K562 (cell line): Measurements from ENCODE around the gene CHD2. TPM values are rescaled to one million over a fixed set of nuclear protein-coding genes. Genes with fewer than 3 reads are reported as not detected.

Source experiments
- ATF7 ChIP-seq: fragments of 450-650 bp; IDR thresholded peaks from 2 replicates; pipeline ENCODE4 v1.7.1; 2014; ENCODE audit warnings: mild to moderate bottlenecking, moderate library complexity
- BRF1 ChIP-seq: IDR thresholded peaks from 3 replicates; pipeline ENCODE4 v1.6.1; 2011; ENCODE audit warnings: borderline replicate concordance, mild to moderate bottlenecking; ENCODE audit not compliant: insufficient read length; ENCODE audit errors: extremely low read depth
- CCNT2 ChIP-seq: IDR thresholded peaks from 2 replicates; pipeline ENCODE4 v1.6.1; 2011; ENCODE audit warnings: borderline replicate concordance, low read depth, mild to moderate bottlenecking, moderate library complexity, mixed read lengths, low read length; ENCODE audit not compliant: insufficient read length; ENCODE audit errors: extremely low read depth
- ETV5 ChIP-seq: sonication (generic); formaldehyde crosslinking; IDR thresholded peaks from 2 replicates; pipeline ENCODE4 v1.4.0; 2020; ENCODE audit warnings: low read depth, mild to moderate bottlenecking, missing genetic modification reagents
- FOXA1 ChIP-seq: fragments of 450-650 bp; IDR thresholded peaks from 2 replicates; pipeline ENCODE4 v1.6.1; 2016; ENCODE audit warnings: mild to moderate bottlenecking, borderline replicate concordance
- HDGF ChIP-seq: fragments of 450-650 bp; IDR thresholded peaks from 2 replicates; pipeline ENCODE4 v1.6.1; 2016
- JUN ChIP-seq, 2 experiments: sonication (generic) in 1 of 2; formaldehyde crosslinking in 1 of 2; IDR thresholded peaks; 2 replicates each; pipeline versions ENCODE4 v1.6.1 to v1.8.0; 2012 to 2022; ENCODE audit warnings: borderline replicate concordance in 2 of 2, mild to moderate bottlenecking in 2 of 2, improper control_type of control experiment in 1 of 2, low read depth in 1 of 2, low read length in 1 of 2, missing genetic modification reagents in 1 of 2
- NR2F6 ChIP-seq: fragments of 450-650 bp; formaldehyde crosslinking; IDR thresholded peaks from 2 replicates; pipeline ENCODE4 v1.4.0; 2020; ENCODE audit warnings: mild to moderate bottlenecking
- POLR2G ChIP-seq: fragments of 200-400 bp; formaldehyde crosslinking; IDR thresholded peaks from 2 replicates; pipeline ENCODE4 v1.6.1; 2017; ENCODE audit warnings: low read depth, mild to moderate bottlenecking, antibody characterized with exemption, low read length, moderate library complexity
- RBFOX2 ChIP-seq: fragments of 200-400 bp; formaldehyde crosslinking; IDR thresholded peaks from 2 replicates; pipeline ENCODE4 v1.6.1; 2017; ENCODE audit warnings: low read depth, mild to moderate bottlenecking, low read length, moderate library complexity
- SMAD2 ChIP-seq: fragments of 150-350 bp; IDR thresholded peaks from 2 replicates; pipeline ENCODE4 v1.6.1; 2014; ENCODE audit warnings: low read depth, mild to moderate bottlenecking, low read length
- SMARCC2 ChIP-seq: fragments of 450-650 bp; IDR thresholded peaks from 2 replicates; pipeline ENCODE4 v1.6.1; 2017; ENCODE audit warnings: antibody characterized with exemption, moderate library complexity, mild to moderate bottlenecking, low read depth
- SOX6 ChIP-seq: fragments of 450-650 bp; IDR thresholded peaks from 2 replicates; pipeline ENCODE4 v1.6.1; 2014; ENCODE audit warnings: mild to moderate bottlenecking
- SRSF7 ChIP-seq: fragments of 200-400 bp; formaldehyde crosslinking; optimal IDR thresholded peaks from 2 replicates; pipeline ENCODE3; 2017; ENCODE audit warnings: mild to moderate bottlenecking, low read depth, low read length
- STAT5B ChIP-seq: fragments of 250-450 bp; sonication (Bioruptor Pico); IDR thresholded peaks from 2 replicates; pipeline ENCODE4 v1.8.0; 2021; ENCODE audit warnings: mild to moderate bottlenecking, inconsistent platforms
- THRA ChIP-seq: fragments of 450-650 bp; IDR thresholded peaks from 2 replicates; pipeline ENCODE4 v1.6.1; 2017; ENCODE audit warnings: mild to moderate bottlenecking, moderate library complexity
- ZNF444 ChIP-seq: fragments of 250-450 bp; sonication (Bioruptor Pico); IDR thresholded peaks from 2 replicates; pipeline ENCODE4 v1.4.0; 2020; ENCODE audit warnings: mild to moderate bottlenecking, moderate library complexity
- ZNF609 ChIP-seq: sonication (generic); formaldehyde crosslinking; IDR thresholded peaks from 2 replicates; pipeline ENCODE4 v1.8.1; 2023; ENCODE audit warnings: missing genetic modification reagents, mild to moderate bottlenecking, borderline replicate concordance
- ZNF639 ChIP-seq, 2 experiments: fragments of 200-800 bp in 1 of 2; sonication (Bioruptor generic) in 1 of 2; sonication (generic) in 1 of 2; formaldehyde crosslinking in 1 of 2; IDR thresholded peaks in 1 of 2; conservative IDR thresholded peaks in 1 of 2; 2 replicates each; pipeline versions ENCODE4 v1.5.0 to v1.6.1; 2016 to 2020; ENCODE audit warnings: missing compliant biosample characterization in 1 of 2, missing genetic modification characterization in 1 of 2, missing genetic modification reagents in 1 of 2
- ZNF655 ChIP-seq: fragments of 250-450 bp; sonication (Bioruptor Pico); IDR thresholded peaks from 2 replicates; pipeline ENCODE4 v1.5.0; 2021
- polyA plus RNA-seq, 8 experiments: library from polyadenylated mRNA; depleted of rRNA in 4 of 8; stranded (reverse) in 5 of 8; unstranded in 3 of 8; fragments of >200 nt; fragmentation: Nextera tagmentation in 2 of 8; fragmentation: Illumina TruSeq in 1 of 8; extraction: Ambion mirVana in 2 of 8; extraction: Trizol in 1 of 8; gene quantifications; 2 replicates each; pipeline versions ENCODE4 v1.2.1 to v1.2.3, GENCODE V29; 2011 to 2014; ENCODE audit warnings: inconsistent platforms in 1 of 8, missing spikeins in 1 of 8
- total RNA-seq, 7 experiments: library from RNA; depleted of rRNA in 6 of 7; stranded (reverse); fragments of >200 nt in 6 of 7; fragmentation: Illumina TruSeq in 2 of 7; extraction: Trizol in 2 of 7; gene quantifications; 2 replicates each; pipeline versions ENCODE4 v1.2.1 to v1.2.3, GENCODE V29; 2011 to 2021; ENCODE audit warnings: low replicate concordance in 1 of 7

Gene CHD2
- total and polyA plus RNA-seq, 9 of the 15 experiments (the other 6 are each of a cell fraction or from before 2014, with no cell fraction given) = 38.9 to 70.8 (median 56.2) TPM

GRCh38 chr15:92882697-92883162 is 17.4 kb upstream of the CHD2 start (continued):
- TF ChIP-seq ZNF609 (no peak), ETV5 (CRISPR knock-in tag) (no peak), SOX6 (no peak), SMARCC2 (no peak), JUN (IDR thresholded peaks at IDR 0.05; ENCODE audit: borderline replicate concordance, low read depth, low read length) (no peak), JUN (CRISPR knock-in tag; IDR thresholded peaks at IDR 0.05; ENCODE audit: borderline replicate concordance) (no peak), FOXA1 (no peak), ATF7 (no peak), SMAD2 (no peak), THRA (no peak), ZNF655 (CRISPR knock-in tag) (no peak), ZNF444 (CRISPR knock-in tag) (no peak), NR2F6 (no peak; the same call in 1 of the 2 replicates), RBFOX2 (peak; percentile 90), HDGF (no peak), SRSF7 (no peak), POLR2G (peak; percentile 93), ZNF639 (CRISPR knock-in tag; conservative IDR thresholded peaks at IDR 0.05 in 1 of 2, IDR thresholded peaks at IDR 0.05 in 1 of 2) (peak in 1 of 2 experiments; percentile 10; a peak in 1 of 4 replicates), STAT5B (CRISPR knock-in tag) (no peak), BRF1 (no peak), CCNT2 (peak; percentile 86)
